Measurements from ENCODE around the gene CATSPER4. TPM values are rescaled to one million over a fixed set of nuclear protein-coding genes. Genes with fewer than 3 reads are reported as not detected.

The CATSPER4 gene
- total RNA-seq, 1 donor from 2014 or later: not detected

- peak in 1 of 2 donors; percentile 35 for DNase-seq (ENCODE audit: low read depth in 2 of 2)
Observed at GRCh38 chr1:26239936-26240335, 49.5 kb downstream of the CATSPER4 start.

Other genes starting within 250 kb of the CATSPER4 start
- 9.2 and 32.7 TPM in 2 replicates for gene PAFAH2, start 192.5 kb upstream of the CATSPER4 start, total RNA-seq
- gene EXTL1, start 168.8 kb upstream of the CATSPER4 start, total RNA-seq: under 0.01 TPM in 2 replicates
- not detected in 2 replicates for gene SLC30A2, start 144.5 kb upstream of the CATSPER4 start, total RNA-seq
- under 0.01 TPM in 1 of 2 replicates, not detected in the other for gene TRIM63, start 123.0 kb upstream of the CATSPER4 start, total RNA-seq
- gene PDIK1L, start 78.8 kb upstream of the CATSPER4 start, total RNA-seq: 3.7 and 4.2 TPM in 2 replicates
- gene FAM110D, start 31.5 kb upstream of the CATSPER4 start, total RNA-seq: 4.8 and 6.0 TPM in 2 replicates
- not detected in 2 replicates for gene C1orf232, start 21.6 kb upstream of the CATSPER4 start, total RNA-seq
- gene ZNF593, start 20.7 kb upstream of the CATSPER4 start, total RNA-seq: 28.8 and 29.2 TPM in 2 replicates
- not detected in 2 replicates for gene ZNF593OS, start 18.8 kb upstream of the CATSPER4 start, total RNA-seq
- gene CNKSR1, start 13.1 kb upstream of the CATSPER4 start, total RNA-seq: not detected in 2 replicates
- gene CEP85, start 43.6 kb downstream of the CATSPER4 start, total RNA-seq: 4.2 and 4.8 TPM in 2 replicates
- gene SH3BGRL3, start 89.5 kb downstream of the CATSPER4 start, total RNA-seq: 16.5 and 17.4 TPM in 2 replicates
- 0.87 and 1.2 TPM in 2 replicates for gene UBXN11, start 116.0 kb downstream of the CATSPER4 start, total RNA-seq
- not detected in 2 replicates for gene CD52, start 127.4 kb downstream of the CATSPER4 start, total RNA-seq
- gene CRYBG2, start 163.5 kb downstream of the CATSPER4 start, total RNA-seq: 0.44 TPM in 1 of 2 replicates, not detected in the other
- gene ZNF683, start 182.1 kb downstream of the CATSPER4 start, total RNA-seq: not detected in 2 replicates
- not detected in 2 replicates for gene LIN28A, start 220.2 kb downstream of the CATSPER4 start, total RNA-seq
- 22.4 and 24.6 TPM in 2 replicates for gene DHDDS, start 241.7 kb downstream of the CATSPER4 start, total RNA-seq